ENCODE results near the gene OPA1. TPM values are rescaled to one million over a fixed set of nuclear protein-coding genes. Genes with fewer than 3 reads are reported as not detected.
"Not testable (repeated sequence)": the region's sequence is repeated elsewhere in the genome, so short reads cannot be mapped to it uniquely, and the experiment has no call there.

The OPA1 gene
- total RNA-seq, 1 donor from 2014 or later: 67.2 TPM

DNA sequence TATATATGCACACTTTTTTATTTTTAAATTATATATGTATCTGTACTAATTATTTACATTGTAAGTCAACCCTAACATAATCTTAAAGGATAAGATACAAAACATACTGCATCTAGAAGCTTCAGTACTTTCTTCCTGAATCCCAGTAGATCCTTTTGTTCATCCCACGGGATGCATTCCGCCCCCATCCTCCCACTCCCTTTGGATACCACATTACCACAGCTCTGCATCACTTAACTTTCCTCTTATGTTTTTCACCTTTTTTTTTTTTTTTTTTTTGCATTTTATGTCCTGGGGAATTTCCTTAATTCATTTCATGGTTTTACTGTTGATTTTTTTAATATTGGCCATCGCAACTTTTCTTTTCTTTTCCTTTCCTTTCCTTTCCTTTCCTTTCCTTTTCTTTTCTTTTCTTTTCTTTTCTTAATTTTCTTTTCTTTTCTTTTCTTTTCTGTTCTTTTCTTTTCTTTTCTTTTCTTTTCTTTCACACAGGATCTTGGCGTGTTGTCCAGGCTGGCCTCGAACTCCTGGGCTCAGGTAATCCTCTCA is 3.0 kb downstream of the OPA1 start:
- H3K27me3 Mint-ChIP-seq (ENCODE audit: unreplicated experiment): peaks cover 5% of the 10 kb centered on the region
- no peak overlapping the region for H3K27ac Mint-ChIP-seq (ENCODE audit: unreplicated experiment)

DNA sequence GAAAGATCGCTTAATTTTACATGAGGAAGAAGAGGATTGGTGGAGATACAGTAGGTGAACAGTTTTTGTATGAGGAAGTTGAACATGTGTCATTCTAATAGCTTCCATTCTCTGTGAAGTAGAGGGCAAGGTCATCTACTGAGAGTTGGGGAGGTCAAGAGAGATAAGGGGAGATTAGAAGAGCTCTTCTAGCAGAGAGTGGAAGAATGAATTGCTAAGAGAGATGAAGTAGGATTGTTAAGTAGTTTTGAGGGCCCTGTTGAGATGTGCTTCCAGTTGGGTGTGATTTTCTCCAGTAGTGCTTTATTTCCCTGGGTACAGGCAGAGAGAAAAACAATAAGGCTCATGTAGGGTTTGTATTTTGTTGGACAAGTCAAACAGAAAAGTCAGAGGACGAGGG is 5.2 kb downstream of the OPA1 start:
- Mint-ChIP-seq H3K27me3 (ENCODE audit: unreplicated experiment) (peaks cover 3% of the 10 kb centered on the region), H3K4me3 (ENCODE audit: unreplicated experiment) (no peak overlapping the region), H3K9me3 (ENCODE audit: unreplicated experiment) (no peaks in the 10 kb centered on the region), H3K27ac (ENCODE audit: unreplicated experiment) (no peak overlapping the region), H3K4me1 (ENCODE audit: unreplicated experiment) (peaks cover 14% of the 10 kb centered on the region), H3K36me3 (ENCODE audit: low read depth, unreplicated experiment) (peaks cover 6% of the 10 kb centered on the region)
- no peak for DNase-seq (ENCODE audit: low spot score)
- TF ChIP-seq, protein P1, sequence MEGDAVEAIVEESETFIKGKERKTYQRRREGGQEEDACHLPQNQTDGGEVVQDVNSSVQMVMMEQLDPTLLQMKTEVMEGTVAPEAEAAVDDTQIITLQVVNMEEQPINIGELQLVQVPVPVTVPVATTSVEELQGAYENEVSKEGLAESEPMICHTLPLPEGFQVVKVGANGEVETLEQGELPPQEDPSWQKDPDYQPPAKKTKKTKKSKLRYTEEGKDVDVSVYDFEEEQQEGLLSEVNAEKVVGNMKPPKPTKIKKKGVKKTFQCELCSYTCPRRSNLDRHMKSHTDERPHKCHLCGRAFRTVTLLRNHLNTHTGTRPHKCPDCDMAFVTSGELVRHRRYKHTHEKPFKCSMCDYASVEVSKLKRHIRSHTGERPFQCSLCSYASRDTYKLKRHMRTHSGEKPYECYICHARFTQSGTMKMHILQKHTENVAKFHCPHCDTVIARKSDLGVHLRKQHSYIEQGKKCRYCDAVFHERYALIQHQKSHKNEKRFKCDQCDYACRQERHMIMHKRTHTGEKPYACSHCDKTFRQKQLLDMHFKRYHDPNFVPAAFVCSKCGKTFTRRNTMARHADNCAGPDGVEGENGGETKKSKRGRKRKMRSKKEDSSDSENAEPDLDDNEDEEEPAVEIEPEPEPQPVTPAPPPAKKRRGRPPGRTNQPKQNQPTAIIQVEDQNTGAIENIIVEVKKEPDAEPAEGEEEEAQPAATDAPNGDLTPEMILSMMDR (IDR thresholded peaks at IDR 0.05; ENCODE audit: unreplicated experiment): no peak

More for the DNA sequence above, 3.0 kb downstream of the OPA1 start:
- TF ChIP-seq, protein P1 (IDR thresholded peaks at IDR 0.05; ENCODE audit: unreplicated experiment): no peak
- Mint-ChIP-seq H3K4me1 (ENCODE audit: unreplicated experiment) (peaks cover 21% of the 10 kb centered on the region), H3K9me3 (ENCODE audit: unreplicated experiment) (no peaks in the 10 kb centered on the region), H3K36me3 (ENCODE audit: low read depth, unreplicated experiment) (peaks cover 6% of the 10 kb centered on the region), H3K4me3 (ENCODE audit: unreplicated experiment) (no peak overlapping the region)
- no peak for DNase-seq (ENCODE audit: low spot score)

DNA sequence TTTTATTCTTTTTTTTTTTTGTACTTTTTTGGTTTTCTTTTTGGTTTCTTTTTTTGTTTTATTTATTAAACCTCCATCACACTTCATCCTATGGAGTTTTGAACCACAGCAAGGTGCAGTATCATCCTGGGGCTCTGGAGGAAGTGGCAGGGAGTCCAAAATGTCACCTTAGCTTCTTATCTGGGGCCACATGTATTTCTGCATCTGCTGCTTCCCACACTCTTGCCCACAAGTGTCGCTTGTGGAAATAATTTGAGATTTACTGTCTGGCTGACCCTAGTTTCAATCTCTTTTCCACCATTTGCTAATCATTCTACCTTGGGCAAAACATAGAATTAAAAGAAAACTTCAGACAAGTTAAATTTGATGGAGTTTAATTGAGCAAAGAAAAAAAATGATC is 6.4 kb downstream of the OPA1 start:
- Mint-ChIP-seq H3K27ac (ENCODE audit: unreplicated experiment) (no peak overlapping the region), H3K9me3 (ENCODE audit: unreplicated experiment) (no peaks in the 10 kb centered on the region), H3K36me3 (ENCODE audit: low read depth, unreplicated experiment) (peaks cover 6% of the 10 kb centered on the region), H3K27me3 (ENCODE audit: unreplicated experiment) (no peaks in the 10 kb centered on the region), H3K4me1 (ENCODE audit: unreplicated experiment) (peaks cover 5% of the 10 kb centered on the region), H3K4me3 (ENCODE audit: unreplicated experiment) (no peak overlapping the region)
- TF ChIP-seq, protein P1 (IDR thresholded peaks at IDR 0.05; ENCODE audit: unreplicated experiment): no peak
- no peak for DNase-seq (ENCODE audit: low spot score)

DNA sequence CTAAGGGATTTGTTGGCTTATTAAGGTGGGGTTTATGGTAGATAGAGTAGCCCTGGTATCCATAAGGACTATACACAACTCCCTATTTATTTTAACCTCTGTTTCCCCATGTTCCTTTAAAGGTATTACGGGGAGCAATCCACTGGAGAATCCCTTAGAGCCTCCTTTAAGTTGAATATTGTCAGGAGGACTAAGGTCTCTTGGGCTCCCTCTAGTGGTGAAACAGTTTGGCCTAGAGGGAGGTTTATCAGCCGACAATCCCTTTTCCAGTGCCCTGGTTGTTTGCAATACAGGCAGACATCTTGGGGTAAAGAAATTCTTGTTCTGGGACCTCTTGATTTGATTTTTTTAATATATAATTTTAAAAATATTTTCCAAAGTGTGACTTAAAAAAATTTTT is 12.9 kb downstream of the OPA1 start:
- TF ChIP-seq, protein P1 (IDR thresholded peaks at IDR 0.05; ENCODE audit: unreplicated experiment): peak; percentile 79
- Mint-ChIP-seq H3K4me1 (ENCODE audit: unreplicated experiment) (peaks cover 2% of the 10 kb centered on the region), H3K27ac (ENCODE audit: unreplicated experiment) (no peak overlapping the region), H3K4me3 (ENCODE audit: unreplicated experiment) (no peak overlapping the region), H3K27me3 (ENCODE audit: unreplicated experiment) (no peaks in the 10 kb centered on the region), H3K36me3 (ENCODE audit: low read depth, unreplicated experiment) (peaks cover 5% of the 10 kb centered on the region), H3K9me3 (ENCODE audit: unreplicated experiment) (no peaks in the 10 kb centered on the region)
- peak; percentile 72 for DNase-seq (ENCODE audit: low spot score)

DNA sequence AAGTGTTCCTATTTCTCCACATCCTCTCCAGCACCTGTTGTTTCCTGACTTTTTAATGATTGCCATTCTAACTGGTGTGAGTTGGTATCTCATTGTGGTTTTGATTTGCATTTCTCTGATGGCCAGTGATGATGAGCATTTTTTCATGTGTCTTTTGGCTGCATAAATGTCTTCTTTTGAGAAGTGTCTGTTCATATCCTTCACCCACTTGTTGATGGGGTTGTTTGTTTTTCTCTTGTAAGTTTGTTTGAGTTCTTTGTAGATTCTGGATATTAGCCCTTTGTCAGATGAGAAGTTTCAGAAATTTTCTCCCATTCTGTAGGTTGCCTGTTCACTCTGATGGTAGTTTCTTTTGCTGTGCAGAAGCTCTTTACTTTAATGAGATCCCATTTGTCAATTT is 13.9 kb downstream of the OPA1 start:
- not testable (repeated sequence) for H3K4me3 Mint-ChIP-seq (ENCODE audit: unreplicated experiment); H3K4me1 Mint-ChIP-seq (ENCODE audit: unreplicated experiment); H3K9me3 Mint-ChIP-seq (ENCODE audit: unreplicated experiment); DNase-seq (ENCODE audit: low spot score); H3K27ac Mint-ChIP-seq (ENCODE audit: unreplicated experiment); H3K36me3 Mint-ChIP-seq (ENCODE audit: low read depth, unreplicated experiment); H3K27me3 Mint-ChIP-seq (ENCODE audit: unreplicated experiment)

DNA sequence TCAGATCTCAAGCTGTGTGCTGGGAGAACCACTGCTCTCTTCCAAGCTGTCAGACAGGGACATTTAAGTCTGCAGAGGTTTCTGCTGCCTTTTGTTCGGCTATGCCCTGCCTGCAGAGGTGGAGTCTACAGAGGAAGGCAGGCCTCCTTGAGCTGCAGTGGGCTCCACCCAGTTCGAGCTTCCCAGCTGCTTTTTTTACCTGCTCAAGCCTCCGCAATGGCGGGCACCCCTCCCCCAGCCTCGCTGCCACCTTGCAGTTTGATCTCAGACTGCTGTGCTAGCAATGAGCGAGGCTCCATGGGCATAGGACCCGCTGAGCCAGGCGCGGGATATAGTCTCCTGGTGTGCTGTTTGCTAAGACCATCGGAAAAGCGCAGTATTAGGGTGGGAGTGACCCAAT is 17.5 kb downstream of the OPA1 start:
- H3K27ac Mint-ChIP-seq (ENCODE audit: unreplicated experiment); H3K27me3 Mint-ChIP-seq (ENCODE audit: unreplicated experiment); DNase-seq (ENCODE audit: low spot score); H3K4me3 Mint-ChIP-seq (ENCODE audit: unreplicated experiment); H3K9me3 Mint-ChIP-seq (ENCODE audit: unreplicated experiment); H3K4me1 Mint-ChIP-seq (ENCODE audit: unreplicated experiment): not testable (repeated sequence)
- H3K36me3 Mint-ChIP-seq (ENCODE audit: low read depth, unreplicated experiment): peaks cover 11% of the 10 kb centered on the region
